GM19397 (cell line): ENCODE results near the gene ITCH.
"Not testable (repeated sequence)": the region's sequence is repeated elsewhere in the genome, so short reads cannot be mapped to it uniquely, and the experiment has no call there.

Experiments used
- ATAC-seq: cut with Tn5 transposase; IDR thresholded peaks from one replicate; pipeline ENCODE4 v1.9.1; 2021; ENCODE audit warnings: mild to moderate bottlenecking, moderate library complexity; ENCODE audit not compliant: unreplicated experiment

ITCH gene

DNA sequence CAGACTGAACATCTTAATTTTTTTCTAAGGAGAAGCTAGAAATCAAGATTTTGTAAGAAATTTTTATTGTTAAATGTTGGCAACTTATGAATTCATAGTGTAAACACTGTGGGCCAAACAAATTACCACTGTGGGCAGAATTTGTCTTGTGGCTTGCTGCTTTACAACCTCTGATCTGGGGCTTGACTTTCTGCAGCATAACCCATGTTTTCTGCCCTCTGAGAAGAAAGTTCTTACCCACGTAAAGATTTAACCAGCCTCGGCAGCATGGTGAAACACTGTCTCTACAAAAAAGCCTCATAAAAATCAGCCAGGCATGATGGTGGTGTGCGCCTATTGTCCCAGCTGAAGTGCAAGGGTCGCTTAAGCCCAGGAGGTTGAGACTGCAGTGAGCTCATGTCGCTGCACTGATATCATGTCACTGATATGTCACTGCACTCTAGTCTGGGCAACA is 12.9 kb downstream of the ITCH start:
- no peak for ATAC-seq

DNA sequence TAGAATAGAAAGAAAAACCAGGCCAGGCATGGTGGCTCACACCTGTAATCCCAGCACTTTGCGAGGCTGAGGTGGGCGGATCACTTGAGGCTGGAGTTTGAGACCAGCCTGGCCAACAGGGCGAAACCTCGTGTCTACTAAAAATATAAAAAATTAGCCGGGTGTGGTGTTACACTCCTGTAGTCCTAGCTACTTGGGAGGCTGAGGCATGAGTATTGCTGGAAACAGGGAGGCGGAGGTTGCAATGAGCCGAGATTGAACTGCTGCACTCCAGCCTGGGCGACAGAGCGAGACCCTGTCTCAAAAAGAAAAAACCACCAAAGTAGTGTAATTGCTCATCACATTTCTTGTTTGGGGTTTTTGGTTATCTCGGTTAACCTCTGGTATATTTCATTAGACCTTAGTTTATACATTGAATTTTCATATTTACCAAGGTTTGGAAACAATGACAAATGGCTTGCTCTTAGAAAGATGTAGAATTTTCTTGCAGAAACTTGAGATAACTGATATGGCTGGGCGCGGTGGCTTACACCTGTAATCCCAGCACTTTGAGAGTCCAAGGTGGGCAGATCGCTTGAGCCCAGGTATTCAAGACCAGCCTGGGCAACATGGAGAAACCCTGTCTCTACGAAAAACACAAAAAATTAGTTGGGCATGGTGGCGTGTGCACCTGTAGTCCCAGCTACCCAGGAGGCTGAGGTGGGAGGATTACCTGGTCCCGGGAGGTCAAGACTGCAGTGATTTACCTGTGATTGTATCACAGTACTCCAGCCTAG is 14.2 kb downstream of the ITCH start:
- ATAC-seq = no peak

DNA sequence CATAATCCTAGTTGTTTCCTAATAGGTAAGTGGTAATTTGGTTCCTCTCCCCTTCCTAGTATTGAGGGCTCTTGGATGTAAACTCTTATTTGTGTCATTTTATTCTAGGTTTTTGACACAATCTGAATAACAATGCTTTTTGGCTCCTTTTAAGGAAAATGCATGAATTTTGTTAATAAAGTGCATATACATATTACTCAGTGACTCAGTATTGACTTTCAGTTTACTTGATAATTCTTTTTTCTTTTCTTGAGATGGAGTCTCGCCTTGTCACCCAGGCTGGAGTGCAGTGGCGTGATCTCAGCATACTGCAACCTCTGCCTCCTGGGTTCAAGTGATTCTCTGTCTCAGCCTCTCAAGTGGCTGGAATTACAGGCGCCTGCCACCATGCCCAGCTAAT is 19.1 kb downstream of the ITCH start:
- ATAC-seq = no peak

DNA sequence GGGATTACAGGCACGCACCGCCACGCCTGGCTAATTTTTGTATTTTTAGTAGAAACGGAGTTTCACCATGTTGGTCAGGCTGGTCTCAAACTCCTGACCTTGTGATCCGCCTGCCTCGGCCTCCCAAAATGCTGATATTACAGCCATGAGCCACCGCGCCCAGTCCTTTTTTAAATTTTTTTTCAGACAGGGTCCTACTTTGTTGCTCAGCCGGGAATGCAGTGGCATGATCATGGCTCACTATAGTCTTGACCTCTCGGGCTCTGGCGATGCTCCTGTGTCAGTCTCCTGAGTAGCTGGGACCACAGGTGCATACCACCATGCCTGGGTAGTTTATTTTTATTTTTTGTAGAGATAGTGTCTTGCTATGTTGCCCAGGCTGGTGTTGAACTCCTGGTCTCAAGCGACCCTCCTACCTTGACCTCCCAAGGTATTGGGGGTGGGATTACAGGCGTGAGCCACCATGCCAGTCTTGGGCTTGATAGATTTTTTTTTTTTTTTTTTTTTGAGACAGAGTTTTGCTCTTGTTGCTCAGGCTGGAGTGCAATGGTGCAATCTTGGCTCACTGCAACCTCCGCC is 19.9 kb downstream of the ITCH start:
- not testable (repeated sequence) for ATAC-seq

DNA sequence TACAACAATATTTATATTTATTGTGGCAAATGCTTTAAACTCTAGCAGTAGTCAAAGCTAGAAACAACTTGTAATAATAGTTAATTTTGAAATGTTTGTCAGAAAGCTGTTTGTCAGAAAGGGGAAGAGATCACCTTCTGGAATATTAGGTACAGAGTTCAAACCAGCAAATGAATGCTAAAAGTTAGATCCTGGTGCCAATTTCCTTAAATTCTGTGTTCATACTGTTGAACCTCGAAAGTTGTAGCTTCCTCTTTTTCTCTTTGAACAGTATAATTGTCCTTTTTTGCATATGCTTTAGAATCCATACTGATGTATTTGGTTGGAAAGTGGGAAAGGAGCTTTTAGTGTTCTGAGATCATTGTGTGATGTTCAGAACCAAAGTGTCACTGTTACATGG is 22.4 kb downstream of the ITCH start:
- no peak for ATAC-seq

DNA sequence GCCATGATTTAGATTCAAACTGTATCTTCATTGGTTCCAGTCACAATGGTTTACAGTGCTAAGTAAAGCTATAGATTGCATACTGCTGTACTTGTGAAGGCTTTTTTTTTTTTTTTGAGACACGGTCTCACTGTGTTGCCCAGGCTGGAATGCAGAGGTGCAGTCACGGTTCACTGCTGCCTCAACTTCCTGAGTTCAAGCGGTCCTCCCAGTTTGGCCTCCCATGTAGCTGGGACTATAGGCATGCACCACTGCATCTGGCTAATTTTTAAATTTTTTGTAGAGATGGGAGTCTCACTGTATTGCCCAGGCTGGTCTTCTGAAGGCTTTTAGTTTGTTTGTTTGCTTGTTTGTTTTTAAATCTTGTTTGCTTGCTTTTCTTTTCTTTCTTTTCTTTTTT is 24.9 kb downstream of the ITCH start:
- ATAC-seq = no peak

DNA sequence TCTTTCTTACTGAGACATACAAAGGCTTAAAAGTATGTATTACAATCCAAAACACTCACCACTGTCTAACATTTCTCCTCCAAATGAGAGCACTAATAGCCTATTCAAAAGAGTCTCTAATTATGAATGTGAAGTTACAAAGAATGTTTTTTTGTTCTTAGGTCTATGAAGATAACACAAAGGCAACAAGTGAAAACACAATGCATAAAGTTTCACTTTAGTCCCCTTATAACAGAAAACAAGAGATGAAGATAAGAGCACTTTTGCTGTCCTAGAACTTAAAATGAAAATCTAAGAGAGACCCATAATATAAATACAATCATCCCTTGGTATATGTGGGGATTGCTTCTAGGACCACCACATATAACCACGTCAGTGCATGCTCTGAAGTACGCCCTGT is 25.6 kb downstream of the ITCH start:
- ATAC-seq = no peak

DNA sequence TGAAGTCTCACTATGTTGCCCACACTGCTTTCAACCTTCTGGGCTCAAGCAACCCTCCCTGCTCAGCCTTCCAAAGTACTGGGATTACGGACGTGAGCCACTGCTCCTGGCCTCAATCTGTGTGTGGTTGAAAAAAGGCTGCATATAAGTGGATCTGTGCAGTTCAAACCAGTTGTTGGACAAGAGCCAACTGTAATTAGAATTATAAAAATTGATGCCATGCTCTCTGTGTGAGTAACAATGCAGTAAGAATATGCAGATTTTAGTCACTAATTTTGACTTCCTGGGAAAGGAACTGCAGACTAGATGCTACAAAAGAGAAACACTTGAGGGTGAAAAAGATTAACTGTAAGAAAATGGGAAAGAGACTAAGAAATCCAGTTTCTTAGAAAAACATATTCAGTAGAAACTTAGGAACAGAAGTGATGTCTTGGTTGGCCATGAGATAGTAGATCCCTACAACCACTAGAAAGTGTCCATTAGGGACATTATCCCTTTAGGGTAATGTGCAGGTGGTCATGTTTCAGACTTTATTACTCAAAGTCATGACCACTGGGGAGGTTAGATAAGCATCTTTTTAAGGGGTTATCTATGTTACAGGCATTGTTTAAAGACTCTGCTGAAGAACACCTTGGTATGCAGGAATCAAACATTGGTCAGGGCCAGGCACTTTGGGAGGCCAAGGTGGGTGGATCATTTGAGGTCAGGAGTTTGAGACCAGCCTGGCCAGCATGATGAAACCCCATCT is 26.3 kb downstream of the ITCH start:
- no peak for ATAC-seq

DNA sequence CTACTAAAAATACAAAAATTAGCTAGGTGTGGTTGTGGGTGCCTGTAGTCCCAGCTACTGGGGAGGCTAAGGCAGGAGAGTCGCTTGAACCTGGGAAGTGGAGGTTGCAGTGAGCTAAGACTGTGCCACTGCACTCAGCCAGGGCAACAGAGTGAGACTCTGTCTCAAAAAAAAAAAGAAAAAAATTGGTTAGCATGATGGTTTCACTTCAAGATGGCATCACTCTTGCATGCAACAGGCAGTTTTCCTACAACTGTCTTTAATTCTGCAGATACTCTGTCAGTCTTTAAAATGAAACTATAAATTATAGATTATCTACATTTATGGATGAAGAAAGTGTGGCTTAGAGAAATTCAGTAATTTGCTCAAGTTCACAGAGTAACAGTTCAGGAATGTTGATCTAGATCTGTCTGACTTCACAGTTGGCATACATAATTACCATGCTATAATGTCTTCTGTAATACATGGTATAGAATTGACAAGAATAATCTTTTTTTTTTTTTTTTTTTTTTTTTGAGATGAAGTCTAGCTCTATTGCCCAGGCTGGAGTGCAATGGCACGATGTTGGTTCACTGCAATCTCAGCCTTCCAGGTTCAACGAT is 27.0 kb downstream of the ITCH start:
- no peak for ATAC-seq

DNA sequence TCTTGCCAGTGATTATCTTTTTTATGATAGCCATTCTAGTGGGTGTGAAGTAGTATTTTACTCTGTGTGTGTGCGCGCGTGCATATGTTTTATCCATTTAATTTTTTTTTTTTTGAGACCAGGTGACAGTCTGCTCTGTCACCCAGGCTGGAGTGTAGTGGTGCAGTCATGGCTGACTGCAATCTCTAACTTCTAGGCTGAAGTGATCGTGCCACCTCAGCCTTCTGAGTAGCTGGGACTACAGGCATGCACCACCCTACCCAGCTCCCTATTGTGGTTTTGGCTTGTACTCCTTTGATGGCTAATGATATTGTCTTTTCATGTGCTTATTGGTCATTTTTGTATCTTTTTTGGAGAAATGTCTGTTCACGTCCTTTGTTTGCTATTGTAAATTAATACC is 33.3 kb downstream of the ITCH start:
- no peak for ATAC-seq

DNA sequence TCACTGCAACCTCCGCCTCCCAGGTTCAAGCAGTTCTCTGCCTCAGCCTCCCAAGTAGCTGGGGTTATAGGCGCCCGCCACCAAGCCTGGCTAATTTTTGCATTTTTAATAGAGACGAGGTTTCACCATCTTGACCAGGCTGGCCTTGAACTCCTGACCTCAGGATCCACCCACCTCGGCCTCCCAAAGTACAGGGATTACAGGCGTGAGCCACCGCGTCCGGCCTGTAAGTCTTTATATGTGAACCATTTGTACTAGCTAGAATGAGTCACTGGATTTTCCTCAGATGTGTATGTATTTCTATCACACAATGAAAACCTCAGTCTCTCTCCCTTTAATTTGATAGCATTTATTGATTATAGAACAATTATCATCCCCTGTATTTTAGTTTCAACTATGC is 34.0 kb downstream of the ITCH start:
- ATAC-seq = no peak

DNA sequence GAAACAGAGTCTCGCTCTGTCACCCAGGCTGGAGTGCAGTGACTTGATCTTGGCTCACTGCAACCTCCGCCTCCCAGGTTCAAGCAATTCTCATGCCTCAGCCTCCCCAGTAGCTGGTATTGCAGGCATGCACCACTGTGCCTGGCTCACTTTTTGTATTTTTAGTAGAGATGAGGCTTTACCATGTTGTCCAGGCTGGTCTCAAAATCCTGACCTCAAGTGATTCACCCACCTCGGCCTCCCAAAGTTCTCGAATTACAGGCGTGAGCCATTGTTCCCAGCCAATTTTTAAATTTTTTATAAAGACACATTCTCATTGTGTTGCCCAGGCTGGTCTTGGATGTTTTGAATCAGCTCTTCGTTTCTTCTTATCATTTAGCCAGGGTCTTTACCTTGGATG is 37.7 kb downstream of the ITCH start:
- not testable (repeated sequence) for ATAC-seq

DNA sequence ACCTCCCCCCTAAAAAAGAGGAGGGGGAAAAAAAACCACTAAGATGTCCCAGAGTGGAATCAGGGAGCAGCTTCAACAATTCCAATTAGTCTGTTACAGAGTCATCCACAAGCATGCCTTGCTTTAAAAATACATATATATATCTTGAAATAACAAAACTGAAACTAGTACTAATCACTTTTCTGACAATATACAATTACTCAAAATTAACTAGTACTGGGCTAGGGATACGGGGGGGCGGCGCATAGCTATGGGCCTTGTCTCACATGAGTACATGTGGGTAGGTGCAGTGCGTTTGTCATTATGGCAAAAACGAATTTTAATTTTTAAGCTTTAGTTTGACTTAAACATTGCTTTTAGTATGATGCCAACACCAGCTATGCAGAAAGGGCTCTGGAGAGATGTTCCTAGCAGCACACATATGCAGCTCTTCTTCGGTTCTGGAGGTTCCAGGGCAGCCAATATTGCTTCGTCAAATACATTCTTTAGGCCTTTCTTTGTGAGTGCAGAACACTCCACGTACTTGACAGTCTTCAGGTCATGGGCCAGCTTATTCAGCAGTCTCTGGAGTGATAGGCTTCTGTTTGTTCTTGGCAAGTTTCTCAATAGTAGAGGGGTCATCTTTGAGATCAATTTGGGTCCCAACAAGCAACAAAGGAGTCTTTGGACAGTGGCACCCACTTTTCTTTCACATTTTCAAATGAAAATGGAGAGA is 38.8 kb downstream of the ITCH start:
- ATAC-seq = no peak

DNA sequence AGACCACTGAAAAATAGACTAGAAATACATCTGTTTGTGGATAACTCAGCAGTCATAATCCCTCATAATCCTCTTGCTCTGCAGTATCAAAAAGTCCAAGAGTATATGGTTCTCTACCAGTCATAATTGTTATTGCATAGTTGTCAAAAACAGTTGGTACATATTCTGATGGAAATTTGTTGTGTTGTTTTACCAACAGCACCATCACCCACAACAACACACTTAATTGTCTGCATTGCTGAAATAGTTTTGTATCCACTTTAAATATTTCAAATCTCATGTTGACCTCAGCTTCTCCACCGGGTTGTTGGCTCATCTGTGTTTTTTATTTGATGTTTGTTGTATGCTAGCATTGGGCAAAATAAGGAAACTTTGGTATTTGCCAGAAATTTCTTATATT is 39.4 kb downstream of the ITCH start:
- no peak for ATAC-seq

DNA sequence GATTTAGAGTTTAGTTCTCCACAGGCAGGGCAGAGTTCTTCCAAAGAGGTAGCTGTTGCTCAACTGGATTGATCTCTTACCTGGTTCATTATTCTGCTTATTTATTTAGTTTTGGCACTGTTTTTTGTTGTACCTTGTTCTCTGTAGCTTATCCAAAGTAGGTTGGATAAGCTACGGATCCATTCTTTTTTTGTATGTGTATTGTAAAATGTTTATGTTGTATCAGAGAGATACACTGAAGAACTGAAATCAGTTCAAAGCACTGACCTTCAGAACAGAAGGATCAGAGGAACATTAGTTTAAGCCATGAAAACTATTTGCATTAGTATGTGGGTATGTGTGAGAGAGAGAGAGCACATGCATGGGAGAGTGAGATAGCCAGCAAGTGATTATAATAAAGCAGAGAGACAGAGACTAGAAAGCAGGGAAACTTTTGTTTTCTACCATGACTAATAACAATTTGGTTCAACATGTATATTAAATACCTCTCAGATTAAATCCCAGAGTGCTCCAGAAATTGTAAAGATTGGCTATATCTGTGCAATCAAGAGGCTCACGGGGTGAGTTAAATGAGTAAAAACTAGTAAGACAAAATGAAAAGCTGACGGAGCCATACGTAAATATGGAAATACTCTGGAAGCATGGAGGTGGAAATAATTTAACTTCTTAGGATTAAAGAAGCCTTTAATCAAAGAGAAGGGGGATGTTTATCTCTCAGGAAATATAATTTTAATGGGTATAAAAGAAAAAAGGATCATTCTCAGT is 40.2 kb downstream of the ITCH start:
- ATAC-seq = no peak

DNA sequence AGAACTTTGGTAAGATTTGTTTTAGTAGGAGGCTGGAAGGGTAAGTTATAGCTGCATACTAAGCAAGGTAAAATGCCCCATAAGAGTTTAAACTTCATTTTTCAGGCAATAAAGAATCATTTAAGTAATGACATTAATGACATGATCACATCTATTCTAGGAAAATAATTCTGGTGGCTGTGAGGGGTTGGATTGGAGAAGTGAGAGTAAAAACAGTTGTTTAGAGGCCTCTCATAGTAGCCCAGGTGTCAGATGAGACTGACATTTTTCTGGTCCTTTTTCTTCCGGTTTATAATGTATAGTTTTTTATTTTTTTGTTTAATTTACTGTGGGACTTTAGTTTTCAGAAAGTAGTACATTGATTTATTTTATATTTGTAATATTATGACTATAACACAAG is 40.8 kb downstream of the ITCH start:
- ATAC-seq = no peak

DNA sequence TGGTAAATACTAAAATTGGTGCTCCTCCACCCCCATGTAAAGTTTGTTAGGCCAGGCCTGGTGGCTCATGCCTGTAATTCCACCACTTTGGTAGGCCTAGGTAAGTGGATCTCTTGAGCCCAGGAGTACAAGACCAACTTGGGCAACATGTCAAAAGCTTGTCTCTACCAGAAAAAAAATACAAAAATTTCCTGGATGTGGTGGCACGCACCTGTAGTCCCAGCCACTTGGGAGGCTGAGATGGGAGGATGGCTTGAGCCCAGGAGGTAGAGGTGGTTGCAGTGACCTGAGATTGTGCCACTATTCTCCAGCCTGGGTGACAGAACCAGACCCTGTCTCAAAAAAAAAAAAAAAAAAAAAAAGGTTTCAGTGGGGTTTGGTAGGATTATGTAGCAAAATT is 41.7 kb downstream of the ITCH start:
- no peak for ATAC-seq

DNA sequence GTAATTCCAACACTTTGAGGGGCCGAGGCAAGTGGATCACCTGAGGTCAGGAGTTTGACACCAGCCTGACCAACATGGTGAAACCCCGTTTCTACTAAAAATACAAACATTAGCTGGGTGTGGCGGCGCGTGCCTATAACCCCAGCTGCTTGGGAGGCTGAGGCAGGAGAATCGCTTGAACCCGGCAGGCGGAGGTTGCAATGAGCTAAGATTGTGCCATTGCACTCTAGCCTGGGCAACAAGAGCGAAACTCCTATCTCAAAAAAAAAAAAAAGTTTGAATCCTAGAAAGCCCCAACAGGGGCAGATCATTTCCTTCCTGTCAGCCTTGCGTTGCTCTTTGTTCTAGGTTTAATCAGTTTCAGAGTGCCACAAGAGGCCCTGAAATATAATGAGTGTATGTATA is 42.2 kb downstream of the ITCH start:
- not testable (repeated sequence) for ATAC-seq

DNA sequence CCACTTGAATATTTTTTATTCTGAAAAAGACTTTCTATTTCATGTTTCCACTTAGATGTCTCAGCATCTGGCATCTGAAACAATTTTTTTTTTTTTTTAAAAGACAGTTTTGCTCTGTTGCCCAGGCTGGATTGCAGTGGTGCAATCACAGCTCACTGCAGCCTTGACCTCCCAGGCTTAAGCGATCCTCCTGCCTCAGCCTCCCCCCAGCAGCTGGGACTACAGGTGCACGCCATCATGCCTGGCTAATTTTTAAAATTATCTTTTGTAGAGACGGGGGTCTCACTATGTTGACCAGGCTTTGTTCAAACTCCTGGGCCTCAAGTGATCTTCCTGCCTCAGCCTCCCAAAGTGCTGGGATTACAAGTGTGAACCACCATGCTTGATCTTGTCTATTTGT is 42.9 kb downstream of the ITCH start:
- ATAC-seq = not testable (repeated sequence)

DNA sequence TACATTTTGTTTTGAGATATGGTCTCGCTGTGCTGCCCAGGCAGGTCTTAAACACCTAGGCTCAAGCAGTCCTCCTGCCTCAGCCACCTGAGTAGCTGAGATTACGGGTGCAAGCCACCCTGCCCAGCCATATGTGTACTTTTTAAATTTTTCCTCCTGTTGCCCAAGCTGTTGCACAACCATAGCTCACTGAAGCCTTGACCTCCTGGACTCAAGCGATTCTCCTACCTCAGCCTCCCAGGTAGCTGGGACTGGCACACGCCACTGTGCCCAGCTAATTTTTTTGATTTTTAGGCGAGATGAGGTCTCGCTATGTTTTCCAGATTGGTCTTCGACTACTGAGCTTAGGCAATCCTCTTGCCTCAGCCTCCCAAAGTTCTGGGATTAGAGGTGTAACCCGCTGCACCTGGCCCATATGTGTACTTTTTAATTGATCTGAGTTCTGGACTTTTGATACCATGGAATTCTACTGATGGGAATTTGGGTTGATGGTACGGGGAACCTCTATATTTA is 44.9 kb downstream of the ITCH start:
- ATAC-seq = no peak
